ENCODE data around the gene GTF2A1. TPM values are rescaled to one million over a fixed set of nuclear protein-coding genes. Genes with fewer than 3 reads are reported as not detected.

The GTF2A1 gene
- total and polyA plus RNA-seq, 2 donors (not counting 3 experiments of a cell fraction or from before 2014, with no cell fraction given): 11.1 to 33.4 TPM

DNA sequence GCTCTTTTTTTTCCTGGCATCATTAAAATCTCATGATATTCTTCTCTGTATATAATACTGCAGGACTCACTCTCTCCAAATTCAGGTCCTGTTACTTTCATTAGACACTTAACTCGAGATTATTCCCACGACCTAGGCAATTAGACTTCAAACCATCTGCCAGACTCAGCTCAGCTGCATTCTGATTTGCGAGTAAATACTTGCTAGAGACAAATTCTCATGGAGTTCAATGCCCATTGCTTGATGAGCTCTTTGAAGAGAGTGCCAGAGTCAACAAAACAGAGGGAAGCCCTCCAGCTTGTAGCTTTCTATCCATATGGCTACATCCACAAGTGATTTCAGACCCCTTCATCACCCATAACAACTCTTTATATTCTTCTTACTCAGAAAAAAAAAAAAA, 88.3 kb downstream of the GTF2A1 start:
- FAIRE-seq (no peak), DNase-seq (ENCODE audit: low read depth, low spot score) (no peak)
- H3K4me1 ChIP-seq (ENCODE audit: control insufficient read depth, extremely low read depth, insufficient read depth, low read length): no peaks in the 10 kb centered on the region
- intact Hi-C loops (cut with micrococcal nuclease) (no loop called here), dilution Hi-C loops (cut with MboI; ENCODE audit: extremely low pct_ligation_motif_present, low sequenced_read_pairs) (no loop called here)
- H3K9ac ChIP-seq (replicated peaks; ENCODE audit: extremely low read depth, insufficient read depth, low read length): no peak overlapping the region
- no TSS peak for BruUV-seq (replicated peaks)
- no peaks in the 10 kb centered on the region for H3K27me3 ChIP-seq (ENCODE audit: control insufficient read depth in 2 of 2, insufficient read depth in 2 of 2, low read length in 2 of 2)
- POLR2A ChIA-PET: no interaction called here
- no peak overlapping the region for H3K4me2 ChIP-seq (ENCODE audit: insufficient read depth, low read length)
- CTCF ChIA-PET: no interaction called here
- no peak overlapping the region for H3K4me3 ChIP-seq (replicated peaks in 1 of 3; ENCODE audit: insufficient read depth in 1 of 3, low read depth in 1 of 3, low read length in 3 of 3)
- TF ChIP-seq MYC (IDR thresholded peaks at IDR 0.05; ENCODE audit: low read depth, low read length): no peak
- TF ChIP-seq, protein P1, sequence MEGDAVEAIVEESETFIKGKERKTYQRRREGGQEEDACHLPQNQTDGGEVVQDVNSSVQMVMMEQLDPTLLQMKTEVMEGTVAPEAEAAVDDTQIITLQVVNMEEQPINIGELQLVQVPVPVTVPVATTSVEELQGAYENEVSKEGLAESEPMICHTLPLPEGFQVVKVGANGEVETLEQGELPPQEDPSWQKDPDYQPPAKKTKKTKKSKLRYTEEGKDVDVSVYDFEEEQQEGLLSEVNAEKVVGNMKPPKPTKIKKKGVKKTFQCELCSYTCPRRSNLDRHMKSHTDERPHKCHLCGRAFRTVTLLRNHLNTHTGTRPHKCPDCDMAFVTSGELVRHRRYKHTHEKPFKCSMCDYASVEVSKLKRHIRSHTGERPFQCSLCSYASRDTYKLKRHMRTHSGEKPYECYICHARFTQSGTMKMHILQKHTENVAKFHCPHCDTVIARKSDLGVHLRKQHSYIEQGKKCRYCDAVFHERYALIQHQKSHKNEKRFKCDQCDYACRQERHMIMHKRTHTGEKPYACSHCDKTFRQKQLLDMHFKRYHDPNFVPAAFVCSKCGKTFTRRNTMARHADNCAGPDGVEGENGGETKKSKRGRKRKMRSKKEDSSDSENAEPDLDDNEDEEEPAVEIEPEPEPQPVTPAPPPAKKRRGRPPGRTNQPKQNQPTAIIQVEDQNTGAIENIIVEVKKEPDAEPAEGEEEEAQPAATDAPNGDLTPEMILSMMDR (IDR thresholded peaks at IDR 0.05; ENCODE audit: extremely low read depth in 1 of 2, insufficient read depth in 1 of 2, low read depth in 1 of 2, low read length in 2 of 2): no peak
- no peaks in the 10 kb centered on the region for H3K9me1 ChIP-seq (replicated peaks; ENCODE audit: control insufficient read depth, extremely low read depth, insufficient read depth, low read length)
- no peaks in the 10 kb centered on the region for H3K36me3 ChIP-seq (ENCODE audit: control insufficient read depth in 2 of 2, extremely low read depth in 1 of 2, insufficient read depth in 2 of 2, low read length in 2 of 2)
- H4K20me1 ChIP-seq (replicated peaks; ENCODE audit: control insufficient read depth, extremely low read depth, insufficient read depth, low read length): no peaks in the 10 kb centered on the region
- H3K9me3 ChIP-seq (replicated peaks; ENCODE audit: control insufficient read depth, insufficient read depth, low read length): no peaks in the 10 kb centered on the region
- H2AFZ ChIP-seq (ENCODE audit: low read depth, low read length): no peak overlapping the region
- H3K79me2 ChIP-seq (ENCODE audit: control insufficient read depth, insufficient read depth, low read length): no peaks in the 10 kb centered on the region
- no peak overlapping the region for H3K27ac ChIP-seq (ENCODE audit: insufficient read depth, low read depth, low read length)

DNA sequence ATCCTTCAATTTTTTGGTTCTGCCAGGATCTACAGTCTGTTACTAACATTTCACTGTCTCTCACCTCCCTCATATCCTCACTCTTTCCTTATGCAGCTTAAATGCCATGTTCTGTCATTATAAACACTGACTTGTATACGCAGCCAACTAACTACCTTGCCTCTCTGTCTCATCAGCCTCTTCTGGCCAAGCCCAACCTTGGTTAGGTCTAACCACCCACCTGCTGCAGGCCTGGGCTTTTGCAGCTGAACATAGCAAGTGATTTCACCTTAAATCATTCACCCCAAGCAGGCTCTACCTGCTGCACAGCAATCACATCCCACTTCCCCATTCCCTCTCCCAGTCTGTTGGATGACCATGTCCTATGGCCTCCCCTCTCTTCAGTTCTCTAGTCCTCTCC, 91.5 kb downstream of the GTF2A1 start:
- H2AFZ ChIP-seq (ENCODE audit: low read depth, low read length): no peak overlapping the region
- H3K36me3 ChIP-seq (ENCODE audit: control insufficient read depth in 2 of 2, extremely low read depth in 1 of 2, insufficient read depth in 2 of 2, low read length in 2 of 2): no peaks in the 10 kb centered on the region
- H3K9ac ChIP-seq (replicated peaks; ENCODE audit: extremely low read depth, insufficient read depth, low read length): no peak overlapping the region
- H3K4me3 ChIP-seq (replicated peaks in 1 of 3; ENCODE audit: insufficient read depth in 1 of 3, low read depth in 1 of 3, low read length in 3 of 3): no peak overlapping the region
- intact Hi-C loops (cut with micrococcal nuclease) (no loop called here), dilution Hi-C loops (cut with MboI; ENCODE audit: extremely low pct_ligation_motif_present, low sequenced_read_pairs) (no loop called here)
- no peaks in the 10 kb centered on the region for H3K4me1 ChIP-seq (ENCODE audit: control insufficient read depth, extremely low read depth, insufficient read depth, low read length)
- DNase-seq (ENCODE audit: low read depth, low spot score): no peak
- H3K79me2 ChIP-seq (ENCODE audit: control insufficient read depth, insufficient read depth, low read length): no peaks in the 10 kb centered on the region
- H4K20me1 ChIP-seq (replicated peaks; ENCODE audit: control insufficient read depth, extremely low read depth, insufficient read depth, low read length): no peaks in the 10 kb centered on the region
- TF ChIP-seq GATA2 (IDR thresholded peaks at IDR 0.05; ENCODE audit: insufficient read depth, insufficient read length, low read depth, low read length) (no peak), JUN (IDR thresholded peaks at IDR 0.05; ENCODE audit: borderline replicate concordance, insufficient read depth, insufficient read length, low read depth) (no peak), MYC (IDR thresholded peaks at IDR 0.05; ENCODE audit: low read depth, low read length) (no peak), FOS (IDR thresholded peaks at IDR 0.05; ENCODE audit: borderline replicate concordance, insufficient read depth, low read length) (no peak), EZH2 (IDR thresholded peaks at IDR 0.05; ENCODE audit: borderline replicate concordance, low read depth, low read length, severe bottlenecking) (no peak)
- FAIRE-seq: no peak
- CTCF ChIA-PET: no interaction called here
- H3K9me3 ChIP-seq (replicated peaks; ENCODE audit: control insufficient read depth, insufficient read depth, low read length): no peaks in the 10 kb centered on the region
- no peaks in the 10 kb centered on the region for H3K9me1 ChIP-seq (replicated peaks; ENCODE audit: control insufficient read depth, extremely low read depth, insufficient read depth, low read length)
- no TSS peak for BruUV-seq (replicated peaks)
- H3K27ac ChIP-seq (ENCODE audit: insufficient read depth, low read depth, low read length): no peak overlapping the region
- no peak overlapping the region for H3K4me2 ChIP-seq (ENCODE audit: insufficient read depth, low read length)
- POLR2A ChIA-PET: no interaction called here
- H3K27me3 ChIP-seq (ENCODE audit: control insufficient read depth in 2 of 2, insufficient read depth in 2 of 2, low read length in 2 of 2): no peaks in the 10 kb centered on the region
